Mucosa of rectum (tissue), 2 donors: ENCODE data around the gene AFF3.

Source experiments
- H3K27ac ChIP-seq, 2 donors: one replicate each; pipeline ENCODE4 v1.7.0; 2013; ENCODE audit warnings: inconsistent platforms in 2 of 2, low read depth in 2 of 2, low read length in 2 of 2
- H3K27me3 ChIP-seq, 2 donors: one replicate each; pipeline ENCODE4 v1.7.0; 2013; ENCODE audit warnings: low read length in 2 of 2; ENCODE audit not compliant: control insufficient read depth in 2 of 2, insufficient read depth in 2 of 2
- H3K36me3 ChIP-seq, 2 donors: one replicate each; pipeline ENCODE4 v1.7.0; 2013; ENCODE audit warnings: low read length in 2 of 2; ENCODE audit not compliant: control insufficient read depth in 2 of 2, insufficient read depth in 2 of 2
- H3K4me1 ChIP-seq, 2 donors: one replicate each; pipeline ENCODE4 v1.7.0; 2013; ENCODE audit warnings: low read length in 2 of 2, mild to moderate bottlenecking in 1 of 2; ENCODE audit not compliant: control insufficient read depth in 2 of 2, insufficient read depth in 2 of 2
- H3K4me3 ChIP-seq, 2 donors: one replicate each; pipeline ENCODE4 v1.7.0; 2013; ENCODE audit warnings: low read length in 2 of 2
- H3K9ac ChIP-seq, 2 donors: one replicate each; pipeline ENCODE4 v1.7.0; 2013; ENCODE audit warnings: low read length in 2 of 2, low read depth in 1 of 2, mild to moderate bottlenecking in 1 of 2
- H3K9me3 ChIP-seq, 2 donors: one replicate each; pipeline ENCODE4 v1.7.0; 2013; ENCODE audit warnings: low read length in 2 of 2; ENCODE audit not compliant: control insufficient read depth in 2 of 2
- donor health status: healthy.
- donor health status: Normal muscosa, but diverticular disease.

Gene AFF3

GRCh38 chr2:99645960-99646359 lies 496.4 kb downstream of the AFF3 start:
- H3K4me1 ChIP-seq: no peaks in the 10 kb centered on the region
- H3K27me3 ChIP-seq: no peaks in the 10 kb centered on the region
- no peak overlapping the region for H3K27ac ChIP-seq
- no peak overlapping the region for H3K4me3 ChIP-seq
- H3K9me3 ChIP-seq: no peaks in the 10 kb centered on the region
- H3K9ac ChIP-seq: no peak overlapping the region
- no peaks in the 10 kb centered on the region for H3K36me3 ChIP-seq

GRCh38 chr2:99644419-99644787 lies 498.0 kb downstream of the AFF3 start:
- Histone ChIP-seq H3K4me1 (no peaks in the 10 kb centered on the region), H3K36me3 (no peaks in the 10 kb centered on the region), H3K27me3 (no peaks in the 10 kb centered on the region), H3K27ac (no peak overlapping the region), H3K4me3 (no peak overlapping the region), H3K9ac (no peak overlapping the region), H3K9me3 (no peaks in the 10 kb centered on the region)

GRCh38 chr2:99643787-99644418 lies 498.5 kb downstream of the AFF3 start:
- H3K27ac ChIP-seq: no peak overlapping the region
- no peaks in the 10 kb centered on the region for H3K36me3 ChIP-seq
- no peak overlapping the region for H3K9ac ChIP-seq
- no peak overlapping the region for H3K4me3 ChIP-seq
- H3K27me3 ChIP-seq: no peaks in the 10 kb centered on the region
- no peaks in the 10 kb centered on the region for H3K4me1 ChIP-seq
- H3K9me3 ChIP-seq: no peaks in the 10 kb centered on the region

- no peak overlapping the region for H3K9ac ChIP-seq
These were observed 500.4 kb downstream of the AFF3 start for GRCh38 chr2:99641999-99642398.

GRCh38 chr2:99640635-99641151 lies 501.7 kb downstream of the AFF3 start:
- Histone ChIP-seq H3K36me3 (no peaks in the 10 kb centered on the region), H3K4me1 (no peaks in the 10 kb centered on the region), H3K9ac (no peak overlapping the region), H3K4me3 (no peak overlapping the region), H3K27ac (no peak overlapping the region), H3K9me3 (no peaks in the 10 kb centered on the region), H3K27me3 (no peaks in the 10 kb centered on the region)

More at GRCh38 chr2:99641999-99642398, 500.4 kb downstream of the AFF3 start:
- no peaks in the 10 kb centered on the region for H3K36me3 ChIP-seq
- no peak overlapping the region for H3K27ac ChIP-seq
- H3K9me3 ChIP-seq: no peaks in the 10 kb centered on the region
- H3K4me1 ChIP-seq: no peaks in the 10 kb centered on the region
- H3K27me3 ChIP-seq: no peaks in the 10 kb centered on the region
- H3K4me3 ChIP-seq: no peak overlapping the region

- no peaks in the 10 kb centered on the region for H3K36me3 ChIP-seq
- no peaks in the 10 kb centered on the region for H3K27me3 ChIP-seq
- H3K9me3 ChIP-seq: no peaks in the 10 kb centered on the region
- no peak overlapping the region for H3K9ac ChIP-seq
- no peak overlapping the region for H3K27ac ChIP-seq
- no peak overlapping the region for H3K4me3 ChIP-seq
- no peaks in the 10 kb centered on the region for H3K4me1 ChIP-seq
These were observed 503.6 kb downstream of the AFF3 start for GRCh38 chr2:99638791-99639190.

GRCh38 chr2:99637159-99637697 lies 505.2 kb downstream of the AFF3 start:
- H3K27me3 ChIP-seq: no peaks in the 10 kb centered on the region
- H3K36me3 ChIP-seq: no peaks in the 10 kb centered on the region
- no peaks in the 10 kb centered on the region for H3K4me1 ChIP-seq
- H3K27ac ChIP-seq: no peak overlapping the region
- no peak overlapping the region for H3K9ac ChIP-seq
- H3K9me3 ChIP-seq: no peaks in the 10 kb centered on the region
- H3K4me3 ChIP-seq: no peak overlapping the region

GRCh38 chr2:99636144-99637034 lies 506.0 kb downstream of the AFF3 start:
- Histone ChIP-seq H3K36me3 (no peaks in the 10 kb centered on the region), H3K27me3 (no peaks in the 10 kb centered on the region), H3K9me3 (no peaks in the 10 kb centered on the region), H3K9ac (no peak overlapping the region), H3K4me3 (no peak overlapping the region), H3K4me1 (no peaks in the 10 kb centered on the region), H3K27ac (no peak overlapping the region)

DNA sequence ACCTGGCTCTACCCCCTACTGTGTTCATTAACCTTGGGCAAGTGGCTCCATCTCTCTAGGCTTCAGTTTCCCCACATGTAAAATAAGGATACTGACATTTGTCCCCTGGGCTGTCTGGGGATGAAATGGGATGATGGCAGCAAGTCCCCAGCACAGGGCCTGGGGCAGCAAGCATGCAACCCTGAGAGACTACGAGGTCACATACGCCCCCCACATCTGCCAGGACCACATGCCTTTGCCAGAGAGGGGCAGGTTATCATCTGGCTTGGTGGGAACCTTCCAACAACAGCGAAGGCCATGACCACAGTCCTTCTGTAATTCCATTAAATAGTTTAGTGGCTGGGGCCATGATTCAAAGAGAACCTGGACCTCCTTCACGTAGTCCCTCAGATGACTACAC lies 506.7 kb downstream of the AFF3 start:
- Histone ChIP-seq H3K4me1 (no peaks in the 10 kb centered on the region), H3K9me3 (no peaks in the 10 kb centered on the region), H3K36me3 (no peaks in the 10 kb centered on the region), H3K27ac (no peak overlapping the region), H3K9ac (no peak overlapping the region), H3K4me3 (no peak overlapping the region), H3K27me3 (no peaks in the 10 kb centered on the region)

GRCh38 chr2:99634234-99634633 lies 508.2 kb downstream of the AFF3 start:
- Histone ChIP-seq H3K36me3 (no peaks in the 10 kb centered on the region), H3K27me3 (no peaks in the 10 kb centered on the region), H3K4me1 (no peaks in the 10 kb centered on the region), H3K27ac (no peak overlapping the region), H3K4me3 (no peak overlapping the region), H3K9me3 (no peaks in the 10 kb centered on the region), H3K9ac (no peak overlapping the region)
